Limb (tissue), 2 donors: ENCODE data around the gene SHF.

Experiments
- DNase-seq, 2 donors: peaks; one replicate each; pipeline ENCODE4 v3.0.0-alpha.2; 2016; ENCODE audit errors: extremely low spot score in 2 of 2

SHF gene

GRCh38 chr15:45169608-45170480 is 17.9 kb downstream of the SHF start:
- DNase-seq, result no peak

GRCh38 chr15:45168751-45169551 is 18.8 kb downstream of the SHF start:
- no peak for DNase-seq

- DNase-seq, result no peak
Observed at GRCh38 chr15:45168286-45168685, 19.5 kb downstream of the SHF start.

GRCh38 chr15:45167631-45168205 is 20.0 kb downstream of the SHF start:
- no peak for DNase-seq

GRCh38 chr15:45166834-45167630 is 20.7 kb downstream of the SHF start:
- DNase-seq, result peak; percentile 74 to 92

GRCh38 chr15:45165536-45165935 is 22.2 kb downstream of the SHF start:
- DNase-seq, result no peak

- no peak for DNase-seq
Observed at GRCh38 chr15:45164914-45165313, 22.9 kb downstream of the SHF start.

GRCh38 chr15:45163508-45163856 is 24.3 kb downstream of the SHF start:
- no peak for DNase-seq

- peak; percentile 58 to 82 for DNase-seq
Observed at GRCh38 chr15:45162771-45163507, 24.8 kb downstream of the SHF start.

- no peak for DNase-seq
Observed at GRCh38 chr15:45161666-45162065, 26.1 kb downstream of the SHF start.

- DNase-seq, result no peak
Observed at GRCh38 chr15:45157974-45158373, 29.8 kb downstream of the SHF start.

GRCh38 chr15:45156744-45157455 is 30.9 kb downstream of the SHF start:
- no peak for DNase-seq

GRCh38 chr15:45155739-45156138 is 32.0 kb downstream of the SHF start:
- DNase-seq, result no peak

- no peak for DNase-seq
Observed at GRCh38 chr15:45151998-45152828, 35.6 kb downstream of the SHF start.

GRCh38 chr15:45150997-45151396 is 36.8 kb downstream of the SHF start:
- DNase-seq, result no peak

GRCh38 chr15:45150481-45150880 is 37.3 kb downstream of the SHF start:
- DNase-seq, result no peak

GRCh38 chr15:45149060-45149459 is 38.7 kb downstream of the SHF start:
- DNase-seq, result no peak

GRCh38 chr15:45148076-45149059 is 39.4 kb downstream of the SHF start:
- DNase-seq, result no peak
